DMS114 treated with DMSO at 0.1 percent for 48 hours (cell line): ENCODE measurements around the gene DNAJC5.

Source experiments
- DNase-seq: peaks from one replicate; lab custom pipeline; 2025; ENCODE audit not compliant: unreplicated experiment; lab: John Stamatoyannopoulos, UW

Gene DNAJC5

DNA sequence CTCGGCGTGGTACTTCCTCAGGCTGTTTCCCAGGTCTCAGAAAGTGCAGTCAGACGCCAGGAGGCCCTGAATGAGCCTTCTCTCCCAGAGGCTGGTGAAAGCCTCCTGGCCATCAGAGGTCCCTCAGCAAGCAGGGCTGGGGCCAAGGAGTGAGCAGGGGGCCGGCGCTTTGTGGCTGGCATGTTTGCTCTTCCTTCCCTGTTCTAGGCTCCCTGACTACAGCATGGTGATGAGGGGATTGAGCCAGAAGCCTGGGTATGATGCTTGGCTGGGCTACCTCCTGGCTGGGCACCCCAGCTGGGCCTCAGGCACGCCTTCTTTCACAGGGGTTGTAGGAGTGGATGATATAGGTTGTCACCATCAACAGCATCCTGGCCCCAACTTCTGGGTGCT, 11.7 kb upstream of the DNAJC5 start:
- DNase-seq = no peak

DNA sequence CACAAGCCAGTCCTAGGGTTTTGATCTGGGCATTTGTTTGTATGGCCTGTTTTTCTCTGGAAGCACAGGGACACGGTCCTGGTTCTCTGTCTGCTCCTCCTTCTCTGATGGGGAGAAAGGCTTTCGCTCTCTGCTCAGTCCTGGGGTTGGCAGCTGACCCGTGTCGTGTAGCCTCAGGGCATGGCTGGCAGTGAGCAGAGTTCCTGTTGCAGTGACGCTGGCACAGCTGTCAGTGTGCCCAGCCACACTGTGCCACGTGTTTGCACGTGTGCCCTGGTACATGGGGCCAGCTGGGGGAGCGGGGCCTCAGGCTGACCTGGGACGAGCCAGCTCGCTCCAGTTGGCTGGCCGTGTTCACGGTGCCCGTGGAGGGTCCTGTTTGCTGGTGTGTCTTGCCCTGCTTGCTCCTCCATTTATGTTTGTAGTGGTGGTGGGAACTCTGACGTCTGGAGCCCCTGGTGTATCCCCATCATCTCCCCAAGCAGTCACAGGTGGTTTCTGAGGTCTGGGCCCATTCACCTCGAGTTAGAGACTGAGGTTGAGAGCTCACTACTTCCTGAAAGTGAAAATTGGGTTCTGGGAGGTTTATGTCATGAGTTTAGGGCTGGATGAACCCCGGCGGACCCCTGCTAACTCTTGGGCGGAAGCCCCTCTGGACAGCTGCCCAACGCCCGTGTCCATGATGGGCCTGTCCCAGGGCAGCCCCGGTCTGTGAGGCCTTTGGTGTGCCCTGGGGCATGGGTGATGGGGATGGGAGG, 10.2 kb upstream of the DNAJC5 start:
- DNase-seq = no peak

DNA sequence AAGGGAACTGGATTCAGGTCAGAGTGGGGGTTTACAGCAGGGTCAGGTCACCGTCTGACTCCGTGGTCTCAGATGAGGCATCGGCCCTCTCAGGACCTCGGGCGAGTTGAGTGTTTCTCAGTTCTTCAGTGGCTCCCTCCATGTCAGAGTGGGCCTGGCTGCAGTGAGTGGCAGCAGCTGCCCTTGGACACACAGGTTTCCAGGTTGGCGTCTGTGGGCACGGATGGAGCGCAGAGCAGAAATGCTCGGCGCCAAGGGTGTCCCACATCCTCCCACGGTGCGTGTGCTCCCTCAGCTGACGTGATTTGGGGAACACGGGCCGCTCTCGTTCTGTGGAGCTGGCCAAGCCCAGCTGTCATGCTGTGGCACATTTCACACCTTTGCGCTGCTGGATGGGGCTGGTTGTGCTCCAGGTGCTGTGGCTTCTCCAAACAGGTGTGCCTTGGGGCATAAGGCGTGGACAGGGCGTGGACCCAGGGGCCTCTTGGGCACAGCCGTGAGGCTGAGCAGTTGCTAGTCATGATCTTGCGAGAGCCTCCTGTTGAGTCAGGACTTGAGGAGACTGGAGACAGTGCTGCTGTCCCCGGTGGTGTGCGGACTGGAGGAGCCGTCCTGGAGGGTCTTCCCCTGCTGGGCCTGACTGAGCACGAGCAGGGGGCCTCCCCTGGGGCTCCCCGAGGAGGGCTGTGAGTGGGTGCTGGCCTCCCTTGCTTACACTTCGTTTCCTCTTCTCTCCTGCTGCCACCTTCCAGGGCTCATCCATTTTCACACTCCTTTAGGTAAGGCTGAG, 9.5 kb upstream of the DNAJC5 start:
- DNase-seq = no peak

DNA sequence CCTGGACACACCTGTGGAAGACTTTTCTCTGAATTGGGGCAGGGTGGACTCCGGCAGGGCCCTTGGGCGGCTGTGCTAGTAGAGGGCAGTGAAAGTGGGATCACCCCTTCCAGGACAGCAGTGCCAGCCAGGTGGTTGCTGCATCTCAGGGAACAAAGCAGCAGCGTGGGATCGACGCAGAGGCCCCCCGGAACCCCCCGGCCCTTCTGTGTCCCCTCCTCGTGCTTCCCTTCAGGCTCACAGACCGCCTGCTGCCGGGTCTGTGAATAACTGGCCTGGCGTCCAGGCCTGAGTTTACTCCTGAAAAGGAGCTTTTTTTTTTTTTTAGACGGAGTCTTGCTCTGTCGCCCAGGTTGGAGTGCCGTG, 8.9 kb upstream of the DNAJC5 start:
- no peak for DNase-seq

DNA sequence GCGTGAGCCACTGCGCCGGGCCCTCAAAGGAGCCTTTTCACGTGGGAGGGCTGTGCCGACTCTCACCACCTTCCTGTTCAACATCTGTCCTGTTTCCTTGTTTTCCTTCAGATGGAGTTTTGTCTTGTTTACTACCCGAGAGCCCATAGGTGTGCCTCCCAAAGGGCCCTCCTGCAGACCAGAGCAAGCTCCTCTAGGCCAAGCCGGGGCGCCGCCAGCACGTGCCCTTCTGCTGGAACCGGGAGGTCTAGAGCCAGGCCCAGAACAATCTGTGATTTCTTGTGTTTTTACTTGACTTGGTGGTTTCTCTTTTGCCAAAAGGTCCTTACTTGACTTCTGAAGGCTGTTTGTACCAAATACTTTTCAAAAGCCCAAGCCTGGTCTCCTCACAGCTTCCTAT, 8.0 kb upstream of the DNAJC5 start:
- DNase-seq = no peak

DNA sequence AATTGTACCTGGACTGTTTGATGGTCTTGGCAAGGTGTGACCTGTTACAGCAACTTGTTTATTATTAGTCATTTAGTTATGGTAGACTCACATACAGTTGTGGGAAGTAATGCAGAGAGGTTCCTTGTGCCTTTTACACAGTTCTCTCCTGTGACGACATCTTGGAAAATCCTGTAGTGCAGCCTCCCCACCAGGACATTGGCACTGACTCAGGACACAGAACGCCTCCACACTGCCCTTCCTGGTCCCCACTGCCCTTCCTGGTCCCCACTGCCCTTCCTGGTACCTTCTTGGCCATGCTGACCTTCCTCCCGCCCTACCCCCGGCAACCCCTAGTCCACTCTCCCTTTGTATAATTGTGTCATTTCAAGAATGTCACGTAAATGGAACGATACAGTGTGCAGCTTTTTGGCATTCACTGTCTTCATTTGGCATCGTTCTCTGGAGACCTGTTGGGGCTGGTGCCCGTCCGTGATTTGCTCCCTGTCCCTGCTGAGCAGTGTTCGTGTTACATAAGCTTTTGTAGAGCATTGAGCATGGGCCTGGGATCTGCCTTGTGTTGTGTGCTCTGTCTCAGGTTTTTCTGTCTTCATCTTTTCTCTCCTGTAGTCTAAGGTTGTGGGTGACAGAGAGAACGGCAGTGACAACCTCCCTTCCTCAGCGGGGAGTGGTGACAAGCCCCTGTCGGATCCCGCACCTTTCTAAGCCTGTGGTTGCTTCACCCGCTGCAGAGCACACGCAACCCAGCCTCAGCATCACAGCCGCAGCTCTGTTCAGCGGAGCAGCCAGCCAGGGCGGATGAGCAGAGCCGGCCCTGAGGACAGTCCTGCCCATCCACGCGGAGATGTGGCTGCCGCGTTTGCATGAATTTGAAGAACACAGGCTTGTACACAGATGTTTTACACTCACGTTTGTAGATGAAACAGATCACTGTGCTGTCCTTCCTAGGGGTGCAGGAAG, 5.4 kb upstream of the DNAJC5 start:
- DNase-seq = no peak

DNA sequence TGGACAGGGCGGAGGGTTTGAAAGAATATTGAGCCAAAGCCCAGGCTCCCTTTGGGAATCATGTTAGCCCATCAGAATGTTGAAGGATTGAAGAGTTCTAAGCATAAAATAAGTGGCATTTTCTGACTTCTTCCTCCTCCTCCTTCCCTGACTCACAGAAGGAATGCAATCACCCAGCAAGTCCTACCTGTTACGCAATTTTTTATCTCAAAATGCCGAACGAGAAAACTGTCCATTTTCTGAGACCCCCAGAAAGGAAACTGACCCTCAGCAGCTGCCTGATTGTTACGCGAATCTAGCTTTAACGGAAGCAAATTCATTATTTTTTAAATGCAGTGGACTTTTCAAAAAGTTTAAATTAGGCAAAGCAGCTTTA, 4.7 kb upstream of the DNAJC5 start:
- DNase-seq = no peak

DNA sequence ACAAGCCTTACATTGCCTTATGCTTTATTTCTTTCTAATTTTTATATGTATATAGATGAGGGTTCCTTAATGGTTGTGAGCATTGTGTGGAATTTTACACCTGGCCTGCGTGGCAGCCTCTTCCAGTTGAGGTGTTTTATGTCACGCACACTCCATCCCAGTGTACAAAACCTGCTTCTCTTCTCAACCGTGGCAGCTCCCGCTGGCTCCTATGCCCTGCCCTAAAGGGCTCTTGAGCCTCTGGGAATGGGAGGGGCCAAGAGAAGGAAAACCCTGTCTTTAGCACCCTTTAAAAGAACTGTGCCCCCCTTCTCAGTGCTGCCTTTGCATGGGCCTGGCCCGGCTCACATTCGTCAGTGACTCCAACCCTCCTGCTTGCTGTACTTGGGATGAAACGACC, 4.3 kb upstream of the DNAJC5 start:
- DNase-seq = no peak

DNA sequence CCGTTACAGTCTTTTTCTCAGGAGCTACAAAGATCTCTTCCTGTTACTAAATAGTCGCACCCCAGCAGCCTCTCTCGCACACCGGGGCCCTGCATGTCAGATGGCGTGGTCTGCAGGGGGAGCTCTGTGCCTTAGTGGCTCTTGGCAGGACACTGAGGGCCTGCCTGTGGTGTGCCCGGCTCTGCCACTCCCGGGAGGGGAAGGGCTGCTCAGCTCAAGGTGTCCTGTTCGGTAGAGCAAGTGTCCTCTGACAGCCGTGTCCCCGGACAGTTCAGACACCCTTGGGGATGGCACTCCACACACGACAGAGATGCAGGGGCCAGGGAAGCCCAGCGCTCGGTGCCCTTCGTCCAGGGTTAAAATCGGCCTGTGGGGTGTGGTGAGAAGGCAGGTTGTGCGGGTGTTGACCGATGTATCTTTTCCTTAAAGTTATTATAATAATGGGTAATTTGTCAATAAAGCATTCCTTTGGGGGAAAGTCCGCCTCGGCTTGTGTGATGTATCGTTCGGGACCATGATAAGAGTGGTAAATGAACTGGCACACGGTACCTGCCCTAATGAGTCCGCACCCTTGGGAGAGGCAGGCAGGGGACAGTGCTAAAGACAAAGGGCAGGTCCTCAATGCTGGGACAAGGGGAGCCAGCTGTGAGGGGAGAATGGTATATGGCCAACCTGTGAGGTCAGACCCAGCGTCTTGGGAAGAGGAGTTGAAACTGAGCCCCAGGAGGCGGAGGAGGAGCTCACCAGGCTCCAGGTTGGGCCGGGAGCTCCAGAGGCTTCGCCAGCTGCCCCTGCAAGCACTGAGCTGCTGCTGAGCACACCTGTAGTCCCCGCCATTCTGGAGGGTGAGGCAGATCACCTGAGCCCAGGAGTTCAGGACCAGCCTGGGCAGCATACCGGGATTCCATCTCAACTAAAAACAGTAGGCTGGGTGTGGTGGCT, 3.6 kb upstream of the DNAJC5 start:
- DNase-seq = no peak

DNA sequence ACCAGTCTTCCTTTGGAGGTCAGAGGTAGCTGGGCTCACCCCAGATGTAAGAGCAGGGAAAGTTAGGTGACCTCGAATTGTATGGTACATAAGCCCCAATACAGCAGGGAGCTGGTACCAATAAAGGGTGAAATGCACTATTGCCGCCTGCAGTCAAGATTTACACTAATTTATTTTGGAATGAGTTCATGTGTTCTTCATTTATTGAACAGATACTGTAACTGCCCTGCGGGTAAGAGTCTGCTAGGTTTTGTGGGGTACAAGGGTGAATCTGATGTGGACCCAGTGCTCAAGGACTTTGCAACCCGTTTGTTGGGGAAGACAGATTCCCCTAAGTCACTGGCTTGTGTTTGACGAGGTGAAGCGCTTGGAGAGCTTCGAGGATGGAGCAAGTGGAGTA, 2.5 kb upstream of the DNAJC5 start:
- no peak for DNase-seq

DNA sequence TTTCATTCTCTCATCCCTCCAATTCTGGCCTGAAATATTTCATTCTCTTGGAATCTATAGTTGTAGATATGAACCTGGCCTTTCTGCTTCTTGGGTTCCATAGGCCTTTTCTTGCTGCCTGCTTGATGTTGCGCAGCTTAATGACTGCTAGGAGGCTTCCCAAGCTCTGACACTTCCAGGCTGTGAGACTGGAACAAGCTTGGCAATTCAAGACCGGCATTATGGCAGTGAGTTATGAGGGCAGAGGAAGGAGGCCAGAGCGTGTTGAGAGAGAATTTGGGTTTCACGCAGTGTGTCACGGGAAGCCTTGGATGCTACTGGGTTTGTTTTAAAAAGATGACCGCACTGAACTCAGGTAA, 948 bp upstream of the DNAJC5 start:
- DNase-seq = peak; percentile 19

DNA sequence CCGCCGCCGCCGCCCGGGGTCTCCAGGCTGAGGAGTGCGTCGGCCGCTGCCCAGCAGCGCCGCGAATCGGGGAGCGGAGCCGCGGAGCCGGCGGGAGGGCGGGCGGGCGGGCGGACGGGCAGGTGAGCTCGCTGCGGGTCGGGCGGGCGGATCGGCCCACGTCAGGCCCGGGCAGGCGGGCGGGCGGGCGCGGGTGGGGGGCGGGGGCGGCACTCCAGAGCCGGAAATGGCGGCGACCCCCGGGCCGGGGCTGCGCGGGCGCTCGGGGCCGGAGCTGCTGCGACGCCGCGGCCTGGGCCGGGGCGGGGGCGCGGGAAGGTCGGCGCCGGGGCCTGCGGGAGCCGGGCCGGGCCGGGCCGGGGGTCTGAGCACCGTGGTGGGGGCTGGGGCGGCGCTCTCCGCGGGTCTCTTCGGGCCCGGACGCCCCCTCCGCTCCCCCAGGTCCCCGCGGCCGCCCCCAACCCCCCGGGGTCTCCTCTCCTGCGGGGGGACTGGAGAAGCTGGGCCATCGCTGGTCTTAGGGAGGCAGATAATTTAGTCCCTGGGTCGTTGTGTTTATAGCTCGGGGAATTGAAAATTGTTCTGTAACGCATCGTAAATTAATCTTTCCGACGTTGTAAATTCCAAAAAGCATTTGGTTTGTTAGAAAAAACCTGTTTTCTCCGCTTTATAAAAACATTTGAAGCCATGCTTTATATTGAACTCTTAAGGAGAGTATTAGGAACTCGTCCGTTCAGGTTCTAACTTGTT, 451 bp downstream of the DNAJC5 start:
- no peak for DNase-seq

DNA sequence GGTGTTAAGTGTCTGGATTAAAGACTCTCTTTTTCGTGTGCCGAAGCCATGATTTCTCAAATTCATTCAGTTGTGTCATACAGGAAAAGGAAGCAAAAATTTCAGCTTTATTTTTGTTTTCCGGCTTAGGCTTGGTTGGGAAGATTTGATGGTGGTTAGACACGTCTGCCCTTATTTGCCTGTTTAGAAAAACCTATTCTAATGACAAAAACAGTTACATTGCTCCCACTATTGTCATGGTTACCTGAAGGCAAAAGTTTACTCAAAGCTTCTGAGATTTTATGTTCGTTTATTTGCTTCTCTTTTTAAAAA, 982 bp downstream of the DNAJC5 start:
- no peak for DNase-seq

DNA sequence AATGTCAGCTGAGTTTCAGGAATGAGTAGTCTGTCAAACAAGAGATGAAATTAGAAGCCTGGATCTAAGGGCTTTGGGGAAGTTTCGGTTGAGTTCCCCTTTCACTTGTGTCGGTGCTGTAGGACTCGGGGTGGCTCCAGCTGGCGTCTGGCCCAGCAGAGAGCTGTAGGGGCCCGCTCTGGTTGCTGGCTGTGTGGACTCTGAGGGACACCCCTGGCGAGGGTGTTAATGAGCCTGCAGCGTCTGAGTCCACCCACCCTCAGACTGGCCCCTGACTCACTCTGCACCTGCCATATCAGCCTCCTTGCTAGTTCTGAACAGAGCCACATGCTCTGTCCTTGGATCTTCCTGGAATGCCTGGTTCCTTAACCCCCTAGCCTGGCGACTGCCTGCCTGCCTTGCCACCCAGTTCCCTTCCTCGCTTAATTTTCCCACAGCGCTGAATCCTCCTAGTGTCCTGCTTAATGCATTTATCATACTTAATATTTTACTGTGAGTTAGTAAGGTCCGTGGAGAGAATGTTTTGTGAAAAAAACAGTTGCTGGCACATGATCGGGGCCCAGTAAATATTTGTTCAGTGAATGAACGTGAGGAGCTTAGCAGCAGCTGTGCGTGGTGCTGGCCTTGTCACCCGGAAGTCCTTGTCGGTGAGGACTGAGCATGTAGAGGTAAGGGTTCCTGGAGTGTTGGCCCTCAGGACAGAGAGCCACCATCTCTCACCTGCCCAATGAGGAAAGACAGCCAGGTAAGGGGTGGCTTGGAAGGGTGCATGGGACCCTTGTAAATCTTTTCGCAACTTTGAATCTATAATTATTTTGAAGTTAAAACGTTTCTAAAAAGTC, 1.6 kb downstream of the DNAJC5 start:
- DNase-seq = no peak

DNA sequence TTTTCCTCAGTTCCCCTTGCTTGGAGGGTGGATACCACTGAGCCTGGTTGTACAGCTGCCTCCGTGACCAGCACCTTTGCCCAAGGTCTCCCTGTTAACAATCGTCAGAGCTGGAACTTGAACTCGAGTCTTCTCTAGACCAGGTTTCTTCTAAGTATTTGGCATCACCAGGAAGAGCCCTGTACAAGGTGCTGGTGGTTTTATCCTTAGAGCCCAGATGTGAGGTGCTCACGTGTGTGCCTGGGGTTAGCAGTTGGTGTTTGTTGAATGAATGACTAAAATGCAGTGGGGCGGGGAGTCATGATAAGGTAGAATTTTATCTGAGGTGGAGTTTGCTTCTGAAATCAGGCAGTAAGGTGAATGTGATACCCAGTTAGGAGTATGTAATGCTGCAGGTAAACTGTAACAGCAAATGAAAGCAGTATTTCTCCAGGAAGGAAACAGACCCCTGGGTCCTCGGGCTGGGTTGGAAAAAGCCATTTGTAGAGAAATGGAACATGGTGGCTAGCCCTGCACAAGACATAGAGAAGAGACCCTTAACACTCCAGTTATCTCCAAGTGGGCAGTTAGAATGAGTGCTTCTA, 3.1 kb downstream of the DNAJC5 start:
- no peak for DNase-seq

DNA sequence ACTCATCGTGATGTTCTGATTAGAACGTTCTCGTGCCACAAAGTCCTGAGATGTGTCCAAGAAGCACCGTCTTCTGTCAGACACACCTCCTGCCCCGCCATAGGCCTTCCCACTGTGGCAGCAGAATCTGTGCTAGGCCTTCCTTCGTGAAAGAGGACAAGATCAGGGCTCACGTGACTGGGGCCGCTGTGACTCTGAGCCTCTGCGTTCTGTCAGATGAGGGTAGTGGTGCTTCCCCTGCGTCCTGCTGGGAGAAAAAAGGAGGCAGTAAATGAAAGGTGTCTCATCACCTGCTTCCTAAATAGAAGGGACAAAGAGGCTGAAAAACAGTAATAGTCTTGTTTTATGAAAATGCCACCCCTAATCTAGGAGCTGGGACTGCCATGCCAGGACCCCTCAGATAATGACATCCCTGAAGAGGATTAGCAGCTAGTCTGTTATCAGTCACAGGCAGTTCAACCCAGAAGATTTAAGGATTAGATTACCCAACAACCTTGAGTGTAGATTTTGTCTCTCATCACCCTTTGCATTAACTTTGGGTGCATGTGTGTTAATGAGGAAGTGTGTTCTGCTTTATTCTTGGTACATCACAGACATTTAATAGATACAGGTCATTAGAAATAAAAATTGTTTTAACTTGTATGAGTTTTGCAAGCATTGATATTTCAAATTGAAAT, 4.1 kb downstream of the DNAJC5 start:
- DNase-seq = no peak

DNA sequence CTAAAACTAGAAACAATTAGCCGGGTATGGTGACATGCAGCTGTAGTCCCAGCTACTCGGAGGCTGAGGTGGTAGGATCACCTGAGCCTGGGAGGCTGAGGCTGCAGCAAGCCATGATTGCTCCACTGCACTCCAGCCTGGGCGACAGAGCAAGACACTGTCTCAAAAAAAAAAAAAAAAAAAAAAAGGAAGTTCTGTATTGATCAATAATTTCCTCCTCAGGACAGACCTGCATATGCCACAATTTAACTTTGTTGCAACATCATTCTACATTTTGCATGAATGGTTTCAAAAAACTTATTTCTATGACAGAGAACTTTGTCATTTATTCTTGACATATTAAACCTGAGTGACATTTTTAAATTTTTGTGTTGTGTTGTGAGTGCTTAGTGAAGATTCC, 5.5 kb downstream of the DNAJC5 start:
- no peak for DNase-seq
